Measurements from ENCODE around the gene GULP1. TPM values are rescaled to one million over a fixed set of nuclear protein-coding genes. Genes with fewer than 3 reads are reported as not detected.

The GULP1 gene
- total and polyA plus RNA-seq, 2 of the 13 experiments (the other 11 are each of a cell fraction or from before 2014, with no cell fraction given): 0.15 TPM; not detected in 1

- H3K9me3 ChIP-seq (ENCODE audit: low read length): peaks cover 9% of the 10 kb centered on the region; the same call in 1 of the 2 replicates
- FAIRE-seq (no peak), ATAC-seq (no peak), DNase-seq (ENCODE audit: low spot score) (no peak)
- CTCF ChIA-PET (ENCODE audit: low intra/inter-chr PET ratio, low total read pairs): no interaction called here
- intact Hi-C loops (cut with micrococcal nuclease; ENCODE audit: unreplicated experiment) (no loop called here), in situ Hi-C loops (cut with HindIII; ENCODE audit: extremely low pct_ligation_motif_present, low pct_unique_long_range_greater_than_20kb) (no loop called here)
- POLR2A ChIA-PET: no interaction called here
- no peaks in the 10 kb centered on the region for H3K79me2 ChIP-seq (ENCODE audit: insufficient read depth, low read length)
- H3K36me3 ChIP-seq (replicated peaks in 1 of 2; ENCODE audit: control insufficient read depth in 1 of 2, insufficient read depth in 2 of 2, low read length in 2 of 2): no peaks in the 10 kb centered on the region
- no peak overlapping the region for H3K4me3 ChIP-seq (replicated peaks in 1 of 3; ENCODE audit: insufficient read depth in 1 of 3, low read depth in 2 of 3, low read length in 3 of 3)
- no peak overlapping the region for H3K4me2 ChIP-seq (ENCODE audit: low read depth, low read length)
- H3K4me1 ChIP-seq (ENCODE audit: insufficient read depth, low read length): no peaks in the 10 kb centered on the region
- no peak for TF ChIP-seq AHR (CRISPR knock-in tag; IDR thresholded peaks at IDR 0.05)
- TF ChIP-seq ZNF513 (CRISPR knock-in tag; conservative IDR thresholded peaks at IDR 0.05): no peak
- TF ChIP-seq, protein P1, sequence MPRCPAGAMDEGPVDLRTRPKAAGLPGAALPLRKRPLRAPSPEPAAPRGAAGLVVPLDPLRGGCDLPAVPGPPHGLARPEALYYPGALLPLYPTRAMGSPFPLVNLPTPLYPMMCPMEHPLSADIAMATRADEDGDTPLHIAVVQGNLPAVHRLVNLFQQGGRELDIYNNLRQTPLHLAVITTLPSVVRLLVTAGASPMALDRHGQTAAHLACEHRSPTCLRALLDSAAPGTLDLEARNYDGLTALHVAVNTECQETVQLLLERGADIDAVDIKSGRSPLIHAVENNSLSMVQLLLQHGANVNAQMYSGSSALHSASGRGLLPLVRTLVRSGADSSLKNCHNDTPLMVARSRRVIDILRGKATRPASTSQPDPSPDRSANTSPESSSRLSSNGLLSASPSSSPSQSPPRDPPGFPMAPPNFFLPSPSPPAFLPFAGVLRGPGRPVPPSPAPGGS (CRISPR knock-in tag; IDR thresholded peaks at IDR 0.05): no peak
- TF ChIP-seq CHD2 (IDR thresholded peaks at IDR 0.05; ENCODE audit: low read depth, low read length): no peak
- no peak for TF ChIP-seq SIX1 (CRISPR knock-in tag; IDR thresholded peaks at IDR 0.05; ENCODE audit: borderline replicate concordance)
- no peak for TF ChIP-seq PITX1 (CRISPR knock-in tag; IDR thresholded peaks at IDR 0.05)
- TF ChIP-seq ARID2 (CRISPR knock-in tag; IDR thresholded peaks at IDR 0.05; ENCODE audit: borderline replicate concordance): no peak
- H3K27ac ChIP-seq (ENCODE audit: extremely low read length, insufficient read depth, low read length): no peak overlapping the region
- H2AFZ ChIP-seq (ENCODE audit: low read length): no peak overlapping the region
- no peak overlapping the region for H3K9ac ChIP-seq (ENCODE audit: insufficient read depth, low read depth, low read length)
- H4K20me1 ChIP-seq (ENCODE audit: insufficient read depth, low read length): no peaks in the 10 kb centered on the region
- BruUV-seq (replicated peaks): no TSS peak
- WGBS (ENCODE audit: low lambda C conversion rate): 30% methylated on average over 2 of the region's 2 CpGs
- H3K27me3 ChIP-seq (ENCODE audit: control insufficient read depth in 1 of 2, insufficient read depth in 2 of 2, low read length in 2 of 2): no peaks in the 10 kb centered on the region
These were observed 318.4 kb downstream of the GULP1 start for GRCh38 chr2:188610050-188610444.

Measured in HepG2 (cell line).